DND-41 (cell line): ENCODE measurements around the gene LPAR2.

ENCODE experiments used
- EZH2 ChIP-seq: IDR thresholded peaks from 3 replicates; pipeline ENCODE4 v1.6.1; 2012; ENCODE audit warnings: borderline replicate concordance, low read depth, mild to moderate bottlenecking, moderate library complexity, low read length, inconsistent platforms; ENCODE audit not compliant: severe bottlenecking
- TF ChIP-seq, protein P1 (sequence below): IDR thresholded peaks from 2 replicates; pipeline ENCODE4 v1.5.1; 2012; ENCODE audit warnings: borderline replicate concordance, low read length, moderate library complexity, mild to moderate bottlenecking; ENCODE audit not compliant: poor library complexity, severe bottlenecking; ENCODE audit errors: extremely low read depth

DNA sequence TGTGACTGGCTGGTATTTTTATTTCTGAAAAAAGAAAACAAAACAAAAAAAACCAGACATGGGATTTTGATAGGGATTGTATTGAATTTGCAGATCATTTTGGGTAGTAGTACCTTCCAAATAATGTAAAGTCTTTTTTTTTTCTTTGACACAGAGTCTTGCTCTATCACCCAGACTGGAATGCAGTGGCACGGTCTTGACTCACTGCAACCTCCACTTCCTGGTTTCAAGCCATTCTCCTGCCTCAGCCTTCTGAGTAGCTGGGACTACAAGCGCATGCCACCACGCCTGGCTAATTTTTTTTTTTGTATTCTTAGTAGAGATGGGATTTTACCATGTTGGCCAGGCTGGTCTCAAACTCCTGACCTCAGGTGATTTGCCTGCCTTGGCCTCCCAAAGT lies 44.8 kb upstream of the LPAR2 start:
- TF ChIP-seq, protein P1, sequence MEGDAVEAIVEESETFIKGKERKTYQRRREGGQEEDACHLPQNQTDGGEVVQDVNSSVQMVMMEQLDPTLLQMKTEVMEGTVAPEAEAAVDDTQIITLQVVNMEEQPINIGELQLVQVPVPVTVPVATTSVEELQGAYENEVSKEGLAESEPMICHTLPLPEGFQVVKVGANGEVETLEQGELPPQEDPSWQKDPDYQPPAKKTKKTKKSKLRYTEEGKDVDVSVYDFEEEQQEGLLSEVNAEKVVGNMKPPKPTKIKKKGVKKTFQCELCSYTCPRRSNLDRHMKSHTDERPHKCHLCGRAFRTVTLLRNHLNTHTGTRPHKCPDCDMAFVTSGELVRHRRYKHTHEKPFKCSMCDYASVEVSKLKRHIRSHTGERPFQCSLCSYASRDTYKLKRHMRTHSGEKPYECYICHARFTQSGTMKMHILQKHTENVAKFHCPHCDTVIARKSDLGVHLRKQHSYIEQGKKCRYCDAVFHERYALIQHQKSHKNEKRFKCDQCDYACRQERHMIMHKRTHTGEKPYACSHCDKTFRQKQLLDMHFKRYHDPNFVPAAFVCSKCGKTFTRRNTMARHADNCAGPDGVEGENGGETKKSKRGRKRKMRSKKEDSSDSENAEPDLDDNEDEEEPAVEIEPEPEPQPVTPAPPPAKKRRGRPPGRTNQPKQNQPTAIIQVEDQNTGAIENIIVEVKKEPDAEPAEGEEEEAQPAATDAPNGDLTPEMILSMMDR, result no peak
- TF ChIP-seq EZH2, result no peak
